ENCODE data around the gene FUT8.

Gene FUT8

DNA sequence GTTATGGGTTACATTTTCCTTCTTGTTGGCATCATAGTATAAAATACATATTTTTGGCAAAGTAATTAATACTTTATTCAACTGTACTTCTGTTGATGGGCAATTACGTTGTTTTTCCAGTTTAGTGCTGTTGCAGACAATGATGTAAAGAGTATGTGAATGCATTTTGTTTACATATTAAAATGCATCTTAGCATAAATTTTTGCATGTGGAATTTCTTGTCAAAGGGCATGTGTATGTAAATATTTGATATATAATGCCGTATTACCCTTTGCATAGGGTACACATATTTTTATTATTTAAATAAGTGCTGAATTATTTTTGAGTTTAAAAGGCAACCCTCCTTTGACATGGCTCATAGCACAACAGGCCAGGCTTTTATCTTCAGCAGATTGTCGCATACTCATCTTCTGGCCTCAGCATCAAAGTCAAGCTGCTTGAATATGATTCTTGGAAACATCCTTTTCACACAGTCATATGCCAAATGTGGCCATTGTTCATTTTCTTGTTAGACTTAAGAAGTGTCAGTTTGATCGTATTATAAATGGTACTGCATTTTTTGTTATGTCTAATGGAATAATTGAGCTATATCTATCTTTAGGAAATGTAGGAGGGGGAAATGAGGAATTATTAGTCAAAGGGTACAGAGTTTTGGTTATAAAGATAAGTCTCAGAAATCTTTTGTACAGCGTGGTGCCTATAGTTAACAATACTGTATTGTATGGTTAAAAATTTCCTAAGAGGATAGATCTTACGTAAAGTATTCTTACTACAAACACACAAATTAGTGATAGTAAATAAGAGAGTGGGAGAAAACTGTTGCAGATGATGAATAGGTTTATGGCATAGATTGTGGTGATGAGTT, 138.5 kb downstream of the FUT8 start:
- Histone ChIP-seq H3K4me3 (no peak overlapping the region), H3K27ac (no peak overlapping the region)
- TF ChIP-seq CTCF (IDR thresholded peaks at IDR 0.05) = no peak
- no peak for DNase-seq (ENCODE audit: low spot score)

GRCh38 chr14:65552724-65553123, 140.2 kb downstream of the FUT8 start:
- no peak for DNase-seq (ENCODE audit: low spot score)
- H3K4me3 ChIP-seq = no peak overlapping the region
- no peak overlapping the region for H3K27ac ChIP-seq
- no peak for TF ChIP-seq CTCF (IDR thresholded peaks at IDR 0.05)

DNA sequence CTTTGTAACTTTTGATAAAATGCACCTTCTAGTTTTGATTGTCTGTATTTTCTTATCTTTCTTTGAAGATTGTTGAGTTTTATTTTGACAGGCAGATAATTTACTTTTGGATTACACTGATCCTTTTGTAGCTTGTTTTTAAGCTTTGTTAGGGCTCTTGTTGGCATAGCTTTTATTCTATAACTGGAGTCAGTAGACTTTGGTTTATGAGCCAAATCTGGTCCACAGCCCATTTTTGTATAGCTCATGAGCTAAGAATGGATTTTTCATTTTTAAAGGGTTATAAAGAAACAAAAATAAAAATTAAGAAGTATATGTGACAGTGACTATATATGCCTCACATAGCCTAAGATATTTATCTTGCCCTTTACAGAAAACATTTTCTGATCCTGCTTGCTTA, 142.3 kb downstream of the FUT8 start:
- no peak for DNase-seq (ENCODE audit: low spot score)
- no peak overlapping the region for H3K27ac ChIP-seq
- no peak overlapping the region for H3K4me3 ChIP-seq
- TF ChIP-seq CTCF (IDR thresholded peaks at IDR 0.05) = no peak

DNA sequence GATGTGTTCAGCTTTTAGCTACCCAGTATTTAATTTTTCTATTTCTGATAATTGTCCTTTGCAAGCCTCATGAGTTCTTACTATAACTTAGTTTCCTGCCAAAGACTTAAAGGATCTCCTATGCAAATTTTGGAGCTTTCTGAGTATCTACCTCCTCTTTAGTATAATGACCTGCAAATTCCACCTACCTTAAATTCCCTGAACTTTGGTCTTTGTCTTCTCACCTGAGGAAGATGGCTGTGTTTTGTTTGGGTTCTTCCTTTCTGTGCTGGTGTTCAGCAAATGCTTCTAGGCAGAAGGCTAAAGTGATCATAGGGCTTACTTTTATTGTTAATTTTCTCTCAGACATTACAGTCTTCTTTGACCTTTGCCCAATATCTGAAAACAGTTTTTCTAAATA, 142.8 kb downstream of the FUT8 start:
- H3K4me3 ChIP-seq = no peak overlapping the region
- no peak for DNase-seq (ENCODE audit: low spot score)
- no peak for TF ChIP-seq CTCF (IDR thresholded peaks at IDR 0.05)
- H3K27ac ChIP-seq = no peak overlapping the region

DNA sequence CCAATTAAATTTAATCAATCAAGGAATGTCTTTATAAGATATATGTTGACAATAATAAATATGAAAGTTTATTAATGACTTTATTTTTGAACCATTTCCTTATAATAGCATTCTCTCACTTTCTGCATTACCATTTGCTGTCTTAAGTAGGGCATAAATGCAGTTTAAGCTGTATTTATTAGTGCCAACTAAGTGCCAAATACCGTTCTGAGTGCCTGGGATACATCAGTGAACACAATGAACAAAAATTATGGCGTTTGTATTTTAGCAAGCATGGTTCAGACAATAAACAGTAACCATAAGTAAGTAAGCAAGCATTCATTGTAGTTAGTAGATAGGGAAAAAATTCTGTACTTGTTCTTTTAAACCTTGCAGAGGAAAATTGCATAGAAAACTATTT, 145.8 kb downstream of the FUT8 start:
- no peak for DNase-seq (ENCODE audit: low spot score)
- no peak overlapping the region for H3K27ac ChIP-seq
- no peak for TF ChIP-seq CTCF (IDR thresholded peaks at IDR 0.05)
- H3K4me3 ChIP-seq = no peak overlapping the region

DNA sequence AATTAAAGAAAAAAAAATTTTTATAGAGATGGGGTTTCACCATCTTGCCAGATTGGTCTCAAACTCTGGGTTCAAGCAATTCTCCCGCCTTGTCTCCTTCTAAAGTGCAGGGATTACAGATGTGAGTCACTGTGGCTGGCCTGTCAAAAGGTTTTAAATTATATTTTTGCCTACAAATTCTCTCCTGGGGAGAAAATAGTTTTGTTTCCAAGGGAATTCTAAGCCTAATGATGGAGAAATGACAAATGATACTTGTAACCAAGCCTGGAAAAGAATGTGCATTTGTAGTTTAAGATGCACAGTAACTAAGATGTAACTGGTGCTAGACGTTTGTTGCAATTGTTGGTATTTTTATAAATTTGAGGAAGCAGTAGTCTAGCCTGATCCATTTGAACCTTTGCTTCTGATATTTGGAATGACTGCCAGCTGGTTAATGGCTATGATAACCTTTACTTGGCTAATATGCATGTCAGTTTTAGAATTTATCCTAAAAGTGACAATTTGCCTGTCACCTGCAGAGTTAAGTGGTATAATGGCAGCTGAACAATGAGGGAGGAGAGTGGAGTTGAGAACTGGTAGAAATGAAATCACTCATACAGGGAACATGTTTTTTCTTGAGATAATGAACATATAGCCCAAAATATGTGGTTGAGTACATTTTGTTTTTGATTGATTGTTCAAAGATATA, 148.0 kb downstream of the FUT8 start:
- TF ChIP-seq CTCF (IDR thresholded peaks at IDR 0.05) = no peak
- DNase-seq (ENCODE audit: low spot score) = no peak
- H3K27ac ChIP-seq = no peak overlapping the region
- H3K4me3 ChIP-seq = no peak overlapping the region

DNA sequence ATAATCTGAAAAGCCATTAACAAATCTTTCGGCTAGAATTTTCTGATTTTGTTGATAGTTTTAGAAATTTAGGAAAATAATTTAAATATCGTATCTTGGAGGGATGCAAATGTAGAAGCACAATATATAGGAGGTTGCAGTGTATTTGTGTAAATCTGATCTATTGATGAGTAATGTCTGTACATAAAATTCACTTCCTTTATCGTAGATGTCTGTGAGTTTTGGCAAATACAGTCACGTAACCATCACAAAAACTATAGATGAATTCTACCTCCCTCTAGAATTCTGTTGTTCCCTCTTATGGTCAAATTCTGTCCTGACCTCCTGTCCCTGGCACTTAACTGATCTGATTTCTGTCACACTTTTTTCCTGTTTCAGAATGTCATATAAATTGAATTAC, 151.8 kb downstream of the FUT8 start:
- no peak for DNase-seq (ENCODE audit: low spot score)
- Histone ChIP-seq H3K4me3 (no peak overlapping the region), H3K27ac (no peak overlapping the region)
- TF ChIP-seq CTCF (IDR thresholded peaks at IDR 0.05) = no peak
